BJ (cell line): ENCODE results near the gene RNF213. TPM values are rescaled to one million over a fixed set of nuclear protein-coding genes. Genes with fewer than 3 reads are reported as not detected.

ENCODE experiments used
- CTCF ChIA-PET: fragments of 350-600 bp; formaldehyde crosslinking; extraction: SDS; loops from one replicate; lab custom pipeline; 2021; ENCODE audit warnings: antibody characterized with exemption, inconsistent platforms; lab: Yijun Ruan, JAX
- POLR2A ChIA-PET: fragments of 300-600 bp; sonication (Branson Sonifier 250); formaldehyde crosslinking; extraction: SDS; loops from one replicate; lab custom pipeline; 2021; ENCODE audit warnings: antibody characterized with exemption; lab: Charles Lee
- DNase-seq: peaks from one replicate; pipeline ENCODE4 v3.0.0-alpha.2; 2011; ENCODE audit warnings: low read depth
- H3K27me3 ChIP-seq: 2 replicates; pipeline ENCODE4 v1.6.0; 2011; ENCODE audit warnings: low read length; ENCODE audit not compliant: control insufficient read depth, insufficient read depth
- H3K36me3 ChIP-seq: 2 replicates; pipeline ENCODE4 v1.5.1; 2011; ENCODE audit warnings: low read length; ENCODE audit not compliant: control insufficient read depth, insufficient read depth
- H3K4me3 ChIP-seq: 2 replicates; pipeline ENCODE4 v1.5.1; 2011; ENCODE audit warnings: low read depth, mild to moderate bottlenecking, control low read depth, low read length
- CTCF ChIP-seq: IDR thresholded peaks from 2 replicates; pipeline ENCODE4 v1.5.1; 2011; ENCODE audit warnings: low read depth, mild to moderate bottlenecking, control low read depth, inconsistent platforms, low read length, moderate library complexity; ENCODE audit not compliant: insufficient read depth
- polyA plus RNA-seq: library from polyadenylated mRNA; depleted of rRNA; stranded (reverse); fragments of >200 nt; gene quantifications from 2 replicates; pipeline ENCODE4 v1.2.3, GENCODE V29; 2011

Gene RNF213
- polyA plus RNA-seq, 1 experiment = 53.1 TPM

DNA sequence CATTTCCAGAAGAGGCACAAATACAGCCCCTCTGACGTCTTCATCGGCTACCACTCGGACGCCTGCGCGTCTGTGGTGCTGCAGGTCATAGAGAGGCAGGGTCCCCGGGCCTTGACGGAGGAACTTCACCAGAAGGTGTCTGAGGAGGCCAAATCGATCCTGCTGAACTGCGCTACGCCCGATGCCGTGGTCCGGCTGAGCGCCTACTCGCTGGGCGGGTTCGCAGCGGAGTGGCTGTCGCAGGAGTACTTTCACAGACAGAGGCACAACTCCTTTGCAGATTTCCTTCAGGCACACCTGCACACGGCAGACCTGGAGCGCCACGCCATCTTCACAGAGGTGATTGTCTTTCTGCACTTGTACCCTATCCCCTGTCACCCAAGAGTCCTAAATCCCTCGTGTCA lies 87.3 kb downstream of the RNF213 start:
- POLR2A ChIA-PET = no interaction called here
- Histone ChIP-seq H3K4me3 (no peak overlapping the region), H3K27me3 (no peaks in the 10 kb centered on the region), H3K36me3 (peaks cover 66% of the 10 kb centered on the region)
- DNase-seq = no peak
- CTCF ChIA-PET = interaction anchor here (0.6 kb wide), 1 partner anchor 14 kb away, joined by 3 read pairs; no protein-coding TSS in a partner anchor
- no peak for TF ChIP-seq CTCF

GRCh38 chr17:80348551-80349150 lies 88.0 kb downstream of the RNF213 start:
- Histone ChIP-seq H3K27me3 (no peaks in the 10 kb centered on the region), H3K36me3 (peaks cover 67% of the 10 kb centered on the region), H3K4me3 (no peak overlapping the region)
- DNase-seq = no peak
- ChIA-PET CTCF (interaction anchor here (0.6 kb wide), 1 partner anchor 13 kb away, joined by 3 read pairs; no protein-coding TSS in a partner anchor), POLR2A (no interaction called here)
- no peak for TF ChIP-seq CTCF

DNA sequence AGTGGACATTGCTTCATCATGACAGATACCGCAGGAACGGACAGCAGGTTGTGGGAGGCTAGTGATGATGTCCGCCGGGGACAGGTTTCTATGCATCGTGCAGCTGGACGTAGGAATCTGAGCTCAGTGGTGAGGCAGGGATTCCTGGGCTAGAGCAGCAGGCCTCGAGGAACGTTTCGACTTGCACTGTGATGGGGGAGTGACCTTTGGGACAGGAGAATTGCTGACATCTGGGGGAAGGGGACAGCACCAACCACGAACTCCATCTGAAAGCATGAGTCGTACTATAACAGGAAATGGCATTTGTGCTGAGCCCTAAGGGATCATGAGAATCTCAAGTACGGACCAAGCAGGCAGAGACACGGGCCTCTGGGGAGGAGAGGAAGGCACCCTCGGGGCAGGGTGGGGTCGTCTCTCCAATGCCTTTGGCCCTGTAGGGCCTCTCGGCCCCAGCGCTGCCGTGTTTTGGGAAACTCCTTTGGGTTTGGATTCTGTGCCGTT lies 88.5 kb downstream of the RNF213 start:
- Histone ChIP-seq H3K27me3 (no peaks in the 10 kb centered on the region), H3K36me3 (peaks cover 70% of the 10 kb centered on the region), H3K4me3 (no peak overlapping the region)
- ChIA-PET CTCF (no interaction called here), POLR2A (no interaction called here)
- TF ChIP-seq CTCF = no peak
- DNase-seq = no peak

- peaks cover 73% of the 10 kb centered on the region for H3K36me3 ChIP-seq
- no peak for TF ChIP-seq CTCF
- no peaks in the 10 kb centered on the region for H3K27me3 ChIP-seq
- POLR2A ChIA-PET = no interaction called here
- CTCF ChIA-PET = interaction anchor here (2.1 kb wide), 1 partner anchor 267 kb away, joined by 4 read pairs; no protein-coding TSS in a partner anchor
- DNase-seq = no peak
- H3K4me3 ChIP-seq = no peak overlapping the region
Observed at GRCh38 chr17:80349751-80350150, 89.1 kb downstream of the RNF213 start.

- CTCF ChIA-PET = interaction anchor here (1.0 to 2.2 kb wide), 3 partner anchors 10 to 157 kb away, joined by 3 to 10 read pairs (median 4); no protein-coding TSS in a partner anchor
Observed at GRCh38 chr17:80352216-80352895, 91.7 kb downstream of the RNF213 start.

More at GRCh38 chr17:80352216-80352895, 91.7 kb downstream of the RNF213 start:
- H3K4me3 ChIP-seq = no peak overlapping the region
- POLR2A ChIA-PET = no interaction called here
- no peaks in the 10 kb centered on the region for H3K27me3 ChIP-seq
- no peak for TF ChIP-seq CTCF
- DNase-seq = no peak
- H3K36me3 ChIP-seq = peaks cover 59% of the 10 kb centered on the region
